Upper lobe of left lung (tissue), 6 donors: ENCODE results near the gene TMEM44. TPM values are rescaled to one million over a fixed set of nuclear protein-coding genes. Genes with fewer than 3 reads are reported as not detected.

Experiments used
- ATAC-seq, 2 donors: fragments of 200-7000 bp; cut with Tn5 transposase; one replicate each; pipeline ENCODE4 v1.9.1; 2022; ENCODE audit warnings: mild to moderate bottlenecking in 2 of 2, moderate library complexity in 2 of 2; ENCODE audit not compliant: low FRiP score in 2 of 2
- DNase-seq, 2 donors: peaks; one replicate each; pipeline ENCODE4 v3.0.0-alpha.2; 2019 to 2020
- H3K27ac ChIP-seq, 4 donors: fragments of 200-600 bp; sonication (generic); one replicate each; pipeline ENCODE4 v1.5.1; 2016 to 2019
- H3K27me3 ChIP-seq, 4 donors: fragments of 200-600 bp; sonication (generic); one replicate each; pipeline ENCODE4 v1.5.1; 2017 to 2019
- H3K36me3 ChIP-seq, 4 donors: fragments of 200-600 bp; sonication (generic); one replicate each; pipeline ENCODE4 v1.5.1; 2016 to 2019
- H3K4me1 ChIP-seq, 4 donors: fragments of 200-600 bp; sonication (generic); one replicate each; pipeline ENCODE4 v1.5.1; 2018 to 2019
- H3K4me3 ChIP-seq, 4 donors: fragments of 200-600 bp; sonication (generic); one replicate each; pipeline ENCODE4 v1.5.1; 2017 to 2019; ENCODE audit warnings: mild to moderate bottlenecking in 2 of 4, moderate library complexity in 1 of 4
- H3K9me3 ChIP-seq, 4 donors: fragments of 200-600 bp; sonication (generic); one replicate each; pipeline ENCODE4 v1.5.1; 2018 to 2019
- CTCF ChIP-seq, 6 experiments: fragments of 450-650 bp in 4 of 6; fragments of 200-600 bp in 2 of 6; sonication (generic) in 2 of 6; IDR thresholded peaks; one replicate each; pipeline ENCODE4 v1.5.1; 2016 to 2019; ENCODE audit warnings: antibody characterized with exemption in 6 of 6
- EP300 ChIP-seq, 4 donors: sonication (generic); formaldehyde crosslinking; IDR thresholded peaks; one replicate each; pipeline ENCODE4 v1.5.1; 2017; ENCODE audit warnings: antibody characterized with exemption in 4 of 4, control low read depth in 2 of 4
- POLR2A ChIP-seq, 4 donors: fragments of 450-650 bp; IDR thresholded peaks; one replicate each; pipeline ENCODE4 v1.5.1; 2016 to 2017; ENCODE audit warnings: antibody characterized with exemption in 4 of 4, mild to moderate bottlenecking in 2 of 4
- POLR2AphosphoS5 ChIP-seq, 2 donors: sonication (generic); formaldehyde crosslinking; IDR thresholded peaks; one replicate each; pipeline ENCODE4 v1.5.1; 2017; ENCODE audit warnings: antibody characterized with exemption in 2 of 2
- WGBS, 2 donors: methylation state at CpG; one replicate each; pipeline ENCODE4 v1.1.5; 2017 to 2018; 5-methylcytosine and 5-hydroxymethylcytosine counted together
- small RNA-seq, 4 donors: library from RNA; depleted of rRNA; stranded (forward); fragments of <200 nt; gene quantifications; one replicate each; pipeline ENCODE3, GENCODE V24; 2016
- total RNA-seq, 6 donors: library from RNA; depleted of rRNA in 4 of 6; stranded (reverse); fragments of >200 nt in 4 of 6; gene quantifications; one replicate each; pipeline versions ENCODE4 v1.1.0 to v1.2.1, GENCODE V29; 2016 to 2021
- donor health status: DM: no; HTN: no; CAD: no; lungs with moderate emphysema.
- donor health status: DM: no; HTN: yes; CAD: no; lungs with severe emphysema.

The TMEM44 gene
- total RNA-seq, 6 donors from 2014 or later, result 12.9 to 39.3 (median 22.1) TPM

- Histone ChIP-seq H3K4me3 (no peak overlapping the region), H3K4me1 (peaks cover 0 to 12% (median 7%) of the 10 kb centered on the region in 4 donors), H3K36me3 (no peaks in the 10 kb centered on the region), H3K27ac (no peak overlapping the region), H3K27me3 (no peaks in the 10 kb centered on the region), H3K9me3 (peaks cover 0 to 2% (median 0%) of the 10 kb centered on the region in 4 donors)
- DNase-seq (no peak), ATAC-seq (no peak)
- no peak for TF ChIP-seq POLR2AphosphoS5 (IDR thresholded peaks at IDR 0.05)
- TF ChIP-seq POLR2A (IDR thresholded peaks at IDR 0.05), result no peak
- TF ChIP-seq CTCF (IDR thresholded peaks at IDR 0.05), result no peak
- no peak for TF ChIP-seq EP300 (IDR thresholded peaks at IDR 0.05)
- WGBS, 2 donors, result 96 to 100% methylated on average over 3 of the region's 3 CpGs
Observed at GRCh38 chr3:194539498-194539897, 93.7 kb downstream of the TMEM44 start.

- no peak overlapping the region for H3K27ac ChIP-seq
- H3K4me3 ChIP-seq, result no peak overlapping the region
- DNase-seq (peak in 1 of 2 donors; percentile 29), ATAC-seq (peak; percentile 48 to 66)
- peaks cover 0 to 10% (median 0%) of the 10 kb centered on the region in 4 donors for H3K9me3 ChIP-seq
- peaks cover 0 to 12% (median 7%) of the 10 kb centered on the region in 4 donors for H3K4me1 ChIP-seq
- no peaks in the 10 kb centered on the region for H3K36me3 ChIP-seq
- 59 to 61% methylated on average over 8 of the region's 8 CpGs for WGBS, 2 donors
- no peaks in the 10 kb centered on the region for H3K27me3 ChIP-seq
- TF ChIP-seq POLR2A (IDR thresholded peaks at IDR 0.05), result no peak
- TF ChIP-seq POLR2AphosphoS5 (IDR thresholded peaks at IDR 0.05), result no peak
- no peak for TF ChIP-seq CTCF (IDR thresholded peaks at IDR 0.05)
- TF ChIP-seq EP300 (IDR thresholded peaks at IDR 0.05), result no peak
Observed at GRCh38 chr3:194537732-194538247, 95.4 kb downstream of the TMEM44 start.

Small RNA genes lying within 50 kb of the gene (small RNA-seq; reads per million reads assigned to genes)
- 0 reads per million in 4 donors for gene AC046143.2

Other genes with a start within 250 kb of the TMEM44 start
- 1 to 10 TPM in 1 of 6 donors, under 1 TPM in 3, not detected in 2; 0.09 to 1.1 (median 0.20) TPM for gene GP5, start 234.2 kb downstream of the TMEM44 start, total RNA-seq
- 100 to 1,000 TPM in 3 of 6 donors, 10 to 100 TPM in 3; 67.9 to 152 (median 94.6) TPM for gene ATP13A3, start 146.4 kb downstream of the TMEM44 start, total RNA-seq
- gene LSG1, start 38.8 kb upstream of the TMEM44 start, total RNA-seq, result 10 to 100 TPM; 21.6 to 42.6 (median 34.7) TPM
- gene FAM43A, start 52.5 kb upstream of the TMEM44 start, total RNA-seq, result 10 to 100 TPM in 5 of 6 donors, 1 to 10 TPM in 1; 7.6 to 32.3 (median 14.4) TPM